AG04449 (cell line): ENCODE measurements around the gene GLYATL1B.
"Not testable (repeated sequence)": the region's sequence is repeated elsewhere in the genome, so short reads cannot be mapped to it uniquely, and the experiment has no call there.

ENCODE experiments used
- CTCF ChIA-PET: fragments of 350-600 bp; formaldehyde crosslinking; extraction: SDS; loops from one replicate; lab custom pipeline; 2021; ENCODE audit warnings: antibody characterized with exemption; lab: Yijun Ruan, JAX
- POLR2A ChIA-PET: fragments of 400-600, 350-600 bp; formaldehyde crosslinking; extraction: SDS; loops from one replicate; lab custom pipeline; 2020; ENCODE audit warnings: antibody characterized with exemption, inconsistent platforms; lab: Yijun Ruan, JAX
- DNase-seq: peaks from one replicate; pipeline ENCODE4 v3.0.0-alpha.2; 2010; ENCODE audit warnings: low read depth, low spot score
- H3K4me3 ChIP-seq: 2 replicates; pipeline ENCODE4 v1.5.1; 2011; ENCODE audit warnings: low read depth, mild to moderate bottlenecking, control low read depth, low read length
- CTCF ChIP-seq: IDR thresholded peaks from one replicate; pipeline ENCODE4 v1.5.1; 2011; ENCODE audit warnings: mild to moderate bottlenecking, moderate library complexity, low read length, control low read depth, inconsistent platforms; ENCODE audit not compliant: insufficient read depth; ENCODE audit errors: missing control alignments

Gene GLYATL1B

GRCh38 chr11:59062602-59063529 is 23.2 kb upstream of the GLYATL1B start:
- CTCF ChIA-PET: interaction anchor here (1.3 kb wide), 1 partner anchor 10 kb away, joined by 3 read pairs; no protein-coding TSS in a partner anchor
- H3K4me3 ChIP-seq: no peak overlapping the region
- DNase-seq: no peak
- POLR2A ChIA-PET: no interaction called here
- TF ChIP-seq CTCF: no peak

- POLR2A ChIA-PET: not testable (repeated sequence)
These were observed 21.9 kb upstream of the GLYATL1B start for GRCh38 chr11:59063996-59064727.

GRCh38 chr11:59069087-59069486 is 17.0 kb upstream of the GLYATL1B start:
- CTCF ChIA-PET: no interaction called here
- DNase-seq: no peak
- POLR2A ChIA-PET: no interaction called here
- no peak for TF ChIP-seq CTCF
- H3K4me3 ChIP-seq: no peak overlapping the region

More at GRCh38 chr11:59063996-59064727, 21.9 kb upstream of the GLYATL1B start:
- CTCF ChIA-PET: interaction anchor here (0.8 to 1.3 kb wide), 2 partner anchors 9 to 10 kb away, joined by 3 read pairs; no protein-coding TSS in a partner anchor
- not testable (repeated sequence) for DNase-seq, H3K4me3 ChIP-seq

- no peak overlapping the region for H3K4me3 ChIP-seq
- POLR2A ChIA-PET: no interaction called here
- no peak for TF ChIP-seq CTCF
- DNase-seq: no peak
- CTCF ChIA-PET: interaction anchor here (1.3 to 1.7 kb wide), 2 partner anchors 23 to 58 kb away, joined by 4 to 7 read pairs; no protein-coding TSS in a partner anchor
These were observed 9.1 kb upstream of the GLYATL1B start for GRCh38 chr11:59076876-59077571.

- ChIA-PET CTCF (interaction anchor here (1.6 to 3.0 kb wide), 2 partner anchors 20 to 26 kb away, joined by 5 to 14 read pairs; no protein-coding TSS in a partner anchor), POLR2A (no interaction called here)
- no peak overlapping the region for H3K4me3 ChIP-seq
- TF ChIP-seq CTCF: no peak
- DNase-seq: no peak
These were observed 7.7 kb upstream of the GLYATL1B start for GRCh38 chr11:59078435-59078834.

- no peak overlapping the region for H3K4me3 ChIP-seq
- ChIA-PET CTCF (interaction anchor here (1.4 to 3.0 kb wide), 3 partner anchors 21 to 63 kb away, joined by 3 to 14 read pairs (median 5); partner anchors contain the start of gene FAM111A), POLR2A (interaction anchor here (0.6 kb wide), 1 partner anchor 1687 kb away, joined by 4 read pairs; no protein-coding TSS in a partner anchor)
- no peak for TF ChIP-seq CTCF
- no peak for DNase-seq
These were observed 7.0 kb upstream of the GLYATL1B start for GRCh38 chr11:59079086-59079485.

GRCh38 chr11:59080421-59080820 is 5.7 kb upstream of the GLYATL1B start:
- CTCF ChIA-PET: interaction anchor here (1.2 to 3.0 kb wide), 3 partner anchors 28 to 77 kb away, joined by 6 to 14 read pairs (median 7); no protein-coding TSS in a partner anchor
- H3K4me3 ChIP-seq, DNase-seq, POLR2A ChIA-PET: not testable (repeated sequence)

GRCh38 chr11:59081430-59082020 is 4.6 kb upstream of the GLYATL1B start:
- POLR2A ChIA-PET, DNase-seq, H3K4me3 ChIP-seq: not testable (repeated sequence)
- CTCF ChIA-PET: interaction anchor here (1.8 kb wide), 1 partner anchor 55 kb away, joined by 7 read pairs; no protein-coding TSS in a partner anchor
